ENCODE data around the gene EIF2AK3. TPM values are rescaled to one million over a fixed set of nuclear protein-coding genes. Genes with fewer than 3 reads are reported as not detected.

The EIF2AK3 gene
- polyA plus RNA-seq, 1 of the 3 experiments (the other 2 are of a cell fraction) = 2.2 TPM

DNA sequence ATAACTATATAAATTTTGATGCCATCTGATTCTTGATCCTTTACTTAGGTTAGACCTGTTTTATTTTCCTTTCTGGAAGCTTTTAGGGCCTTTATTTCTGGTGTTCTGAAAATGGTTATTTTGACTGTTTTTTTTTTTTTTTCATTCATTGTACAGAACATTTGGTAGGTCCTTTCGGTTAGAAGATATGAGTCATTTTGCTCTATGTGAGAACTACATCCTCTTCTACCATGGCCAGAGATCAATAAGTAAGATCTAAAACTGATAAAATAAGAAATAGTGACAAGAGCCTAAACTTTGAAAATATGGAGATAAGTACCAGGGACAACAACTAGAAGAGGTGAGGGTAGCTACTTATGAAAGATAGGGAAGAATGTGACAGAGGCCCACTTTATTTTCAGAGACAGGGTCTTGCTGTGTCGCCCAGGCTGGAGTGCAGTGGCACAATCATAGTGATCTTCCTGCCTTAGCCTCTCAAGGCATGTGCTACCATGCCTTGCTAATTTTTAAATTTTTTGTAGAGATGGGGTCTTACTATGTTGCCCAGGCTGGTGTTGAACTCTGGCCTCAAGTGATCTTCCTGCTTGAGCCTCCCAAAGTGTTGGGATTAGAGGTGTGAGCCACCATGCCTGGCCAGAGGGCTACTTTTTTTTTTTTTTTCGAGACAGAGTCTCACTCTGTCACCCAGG, 66.5 kb downstream of the EIF2AK3 start:
- no peaks in the 10 kb centered on the region for H4K20me1 ChIP-seq (ENCODE audit: insufficient read depth)

DNA sequence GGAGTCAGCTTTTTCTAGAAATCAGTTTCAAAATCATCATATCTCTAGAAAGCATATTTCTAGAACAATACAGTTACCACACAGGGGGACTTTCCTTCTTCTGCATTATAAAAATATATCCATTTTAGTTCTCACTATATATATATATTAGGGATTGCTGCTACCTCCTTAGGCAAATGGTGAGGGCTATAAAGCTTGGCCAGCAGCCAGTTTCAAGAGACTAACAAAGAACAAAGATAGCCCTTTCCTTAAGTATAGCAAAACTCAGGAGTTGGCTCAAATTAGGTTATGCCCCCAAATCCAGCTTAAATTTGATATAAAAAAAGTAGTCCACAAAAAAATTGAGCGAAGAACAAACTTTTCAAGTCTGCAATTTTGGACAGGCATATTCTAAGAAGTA, 70.0 kb downstream of the EIF2AK3 start:
- H3K9me2 ChIP-seq = no peaks in the 10 kb centered on the region
- H2AFZ ChIP-seq (ENCODE audit: low read depth) = no peak overlapping the region
- H3K79me2 ChIP-seq (ENCODE audit: insufficient read depth) = no peaks in the 10 kb centered on the region
- WGBS (ENCODE audit: low lambda C conversion rate) = 100% methylated on average over 1 of the region's 1 CpG
- TF ChIP-seq NRF1 (IDR thresholded peaks at IDR 0.05; ENCODE audit: low read depth, low read length) = no peak
- TF ChIP-seq RAD21 (IDR thresholded peaks at IDR 0.05; ENCODE audit: low read length) = no peak
- TF ChIP-seq, protein P1, sequence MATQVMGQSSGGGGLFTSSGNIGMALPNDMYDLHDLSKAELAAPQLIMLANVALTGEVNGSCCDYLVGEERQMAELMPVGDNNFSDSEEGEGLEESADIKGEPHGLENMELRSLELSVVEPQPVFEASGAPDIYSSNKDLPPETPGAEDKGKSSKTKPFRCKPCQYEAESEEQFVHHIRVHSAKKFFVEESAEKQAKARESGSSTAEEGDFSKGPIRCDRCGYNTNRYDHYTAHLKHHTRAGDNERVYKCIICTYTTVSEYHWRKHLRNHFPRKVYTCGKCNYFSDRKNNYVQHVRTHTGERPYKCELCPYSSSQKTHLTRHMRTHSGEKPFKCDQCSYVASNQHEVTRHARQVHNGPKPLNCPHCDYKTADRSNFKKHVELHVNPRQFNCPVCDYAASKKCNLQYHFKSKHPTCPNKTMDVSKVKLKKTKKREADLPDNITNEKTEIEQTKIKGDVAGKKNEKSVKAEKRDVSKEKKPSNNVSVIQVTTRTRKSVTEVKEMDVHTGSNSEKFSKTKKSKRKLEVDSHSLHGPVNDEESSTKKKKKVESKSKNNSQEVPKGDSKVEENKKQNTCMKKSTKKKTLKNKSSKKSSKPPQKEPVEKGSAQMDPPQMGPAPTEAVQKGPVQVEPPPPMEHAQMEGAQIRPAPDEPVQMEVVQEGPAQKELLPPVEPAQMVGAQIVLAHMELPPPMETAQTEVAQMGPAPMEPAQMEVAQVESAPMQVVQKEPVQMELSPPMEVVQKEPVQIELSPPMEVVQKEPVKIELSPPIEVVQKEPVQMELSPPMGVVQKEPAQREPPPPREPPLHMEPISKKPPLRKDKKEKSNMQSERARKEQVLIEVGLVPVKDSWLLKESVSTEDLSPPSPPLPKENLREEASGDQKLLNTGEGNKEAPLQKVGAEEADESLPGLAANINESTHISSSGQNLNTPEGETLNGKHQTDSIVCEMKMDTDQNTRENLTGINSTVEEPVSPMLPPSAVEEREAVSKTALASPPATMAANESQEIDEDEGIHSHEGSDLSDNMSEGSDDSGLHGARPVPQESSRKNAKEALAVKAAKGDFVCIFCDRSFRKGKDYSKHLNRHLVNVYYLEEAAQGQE (IDR thresholded peaks at IDR 0.05; ENCODE audit: low read depth, low read length) = no peak
- no peak for TF ChIP-seq TAF1 (IDR thresholded peaks at IDR 0.05; ENCODE audit: borderline replicate concordance, low read depth, low read length)
- no peak for TF ChIP-seq FOXM1 (IDR thresholded peaks at IDR 0.05; ENCODE audit: low read depth)
- TF ChIP-seq, protein P2, sequence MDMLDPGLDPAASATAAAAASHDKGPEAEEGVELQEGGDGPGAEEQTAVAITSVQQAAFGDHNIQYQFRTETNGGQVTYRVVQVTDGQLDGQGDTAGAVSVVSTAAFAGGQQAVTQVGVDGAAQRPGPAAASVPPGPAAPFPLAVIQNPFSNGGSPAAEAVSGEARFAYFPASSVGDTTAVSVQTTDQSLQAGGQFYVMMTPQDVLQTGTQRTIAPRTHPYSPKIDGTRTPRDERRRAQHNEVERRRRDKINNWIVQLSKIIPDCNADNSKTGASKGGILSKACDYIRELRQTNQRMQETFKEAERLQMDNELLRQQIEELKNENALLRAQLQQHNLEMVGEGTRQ (IDR thresholded peaks at IDR 0.05; ENCODE audit: borderline replicate concordance, low read depth, low read length) = no peak
- H3F3A ChIP-seq (replicated peaks; ENCODE audit: insufficient read depth) = no peaks in the 10 kb centered on the region
- no peaks in the 10 kb centered on the region for H4K20me1 ChIP-seq (ENCODE audit: insufficient read depth)
- no peak overlapping the region for H3K27ac ChIP-seq (ENCODE audit: low read depth in 2 of 2, low read length in 1 of 2)
- ChIA-PET POLR2A (no interaction called here), CTCF (interaction anchor here (0.7 kb wide), 1 partner anchor 25 kb away, joined by 3 read pairs; no protein-coding TSS in a partner anchor)
- H3K4me2 ChIP-seq = no peak overlapping the region
- H3K4me1 ChIP-seq (ENCODE audit: control insufficient read depth in 1 of 2, insufficient read depth in 2 of 2, low read depth in 1 of 2, low read length in 1 of 2) = no peaks in the 10 kb centered on the region
- no peak overlapping the region for H3K9ac ChIP-seq
- H3K36me3 ChIP-seq (replicated peaks in 1 of 2; ENCODE audit: control insufficient read depth in 1 of 2, insufficient read depth in 2 of 2, low read length in 1 of 2) = peaks cover 12 to 24% of the 10 kb centered on the region in 2 experiments
- no peak overlapping the region for H3K4me3 ChIP-seq (ENCODE audit: low read depth in 2 of 2, low read length in 1 of 2)
- no peaks in the 10 kb centered on the region for H3K27me3 ChIP-seq (ENCODE audit: insufficient read depth)
- H3K9me3 ChIP-seq = no peaks in the 10 kb centered on the region
- DNase-seq = no peak

More for the DNA sequence above, 66.5 kb downstream of the EIF2AK3 start:
- TF ChIP-seq GATA2 (CRISPR knock-in tag; IDR thresholded peaks at IDR 0.05) (no peak), FOXJ3 (CRISPR knock-in tag; IDR thresholded peaks at IDR 0.05) (no peak), SIN3A (IDR thresholded peaks at IDR 0.05; ENCODE audit: borderline replicate concordance, low read depth, low read length) (no peak), FOXM1 (IDR thresholded peaks at IDR 0.05; ENCODE audit: low read depth) (no peak), RAD21 (IDR thresholded peaks at IDR 0.05; ENCODE audit: low read length) (no peak)
- TF ChIP-seq, protein P3, sequence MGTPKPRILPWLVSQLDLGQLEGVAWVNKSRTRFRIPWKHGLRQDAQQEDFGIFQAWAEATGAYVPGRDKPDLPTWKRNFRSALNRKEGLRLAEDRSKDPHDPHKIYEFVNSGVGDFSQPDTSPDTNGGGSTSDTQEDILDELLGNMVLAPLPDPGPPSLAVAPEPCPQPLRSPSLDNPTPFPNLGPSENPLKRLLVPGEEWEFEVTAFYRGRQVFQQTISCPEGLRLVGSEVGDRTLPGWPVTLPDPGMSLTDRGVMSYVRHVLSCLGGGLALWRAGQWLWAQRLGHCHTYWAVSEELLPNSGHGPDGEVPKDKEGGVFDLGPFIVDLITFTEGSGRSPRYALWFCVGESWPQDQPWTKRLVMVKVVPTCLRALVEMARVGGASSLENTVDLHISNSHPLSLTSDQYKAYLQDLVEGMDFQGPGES (IDR thresholded peaks at IDR 0.05; ENCODE audit: low read depth, low read length) = no peak
- TF ChIP-seq, protein P4, sequence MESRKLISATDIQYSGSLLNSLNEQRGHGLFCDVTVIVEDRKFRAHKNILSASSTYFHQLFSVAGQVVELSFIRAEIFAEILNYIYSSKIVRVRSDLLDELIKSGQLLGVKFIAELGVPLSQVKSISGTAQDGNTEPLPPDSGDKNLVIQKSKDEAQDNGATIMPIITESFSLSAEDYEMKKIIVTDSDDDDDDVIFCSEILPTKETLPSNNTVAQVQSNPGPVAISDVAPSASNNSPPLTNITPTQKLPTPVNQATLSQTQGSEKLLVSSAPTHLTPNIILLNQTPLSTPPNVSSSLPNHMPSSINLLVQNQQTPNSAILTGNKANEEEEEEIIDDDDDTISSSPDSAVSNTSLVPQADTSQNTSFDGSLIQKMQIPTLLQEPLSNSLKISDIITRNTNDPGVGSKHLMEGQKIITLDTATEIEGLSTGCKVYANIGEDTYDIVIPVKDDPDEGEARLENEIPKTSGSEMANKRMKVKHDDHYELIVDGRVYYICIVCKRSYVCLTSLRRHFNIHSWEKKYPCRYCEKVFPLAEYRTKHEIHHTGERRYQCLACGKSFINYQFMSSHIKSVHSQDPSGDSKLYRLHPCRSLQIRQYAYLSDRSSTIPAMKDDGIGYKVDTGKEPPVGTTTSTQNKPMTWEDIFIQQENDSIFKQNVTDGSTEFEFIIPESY (IDR thresholded peaks at IDR 0.05; ENCODE audit: borderline replicate concordance, low read depth) = no peak
- CTCF ChIA-PET = interaction anchor here (1.2 to 1.3 kb wide), 2 partner anchors 23 to 111 kb away, joined by 3 to 4 read pairs; no protein-coding TSS in a partner anchor
- Histone ChIP-seq H3K36me3 (replicated peaks in 1 of 2; ENCODE audit: control insufficient read depth in 1 of 2, insufficient read depth in 2 of 2, low read length in 1 of 2) (peaks cover 11 to 28% of the 10 kb centered on the region in 2 experiments), H3K4me3 (ENCODE audit: low read depth in 2 of 2, low read length in 1 of 2) (no peak overlapping the region), H3F3A (replicated peaks; ENCODE audit: insufficient read depth) (no peaks in the 10 kb centered on the region), H3K9me2 (no peaks in the 10 kb centered on the region), H3K27ac (ENCODE audit: low read depth in 2 of 2, low read length in 1 of 2) (no peak overlapping the region), H3K4me2 (no peak overlapping the region), H3K27me3 (ENCODE audit: insufficient read depth) (no peaks in the 10 kb centered on the region), H2AFZ (ENCODE audit: low read depth) (no peak overlapping the region), H3K4me1 (ENCODE audit: control insufficient read depth in 1 of 2, insufficient read depth in 2 of 2, low read depth in 1 of 2, low read length in 1 of 2) (no peaks in the 10 kb centered on the region; a peak in 1 of 4 replicates), H3K9ac (no peak overlapping the region), H3K79me2 (ENCODE audit: insufficient read depth) (no peaks in the 10 kb centered on the region), H3K9me3 (no peaks in the 10 kb centered on the region)
- POLR2A ChIA-PET = no interaction called here
- no peak for DNase-seq
- 97% methylated on average over 3 of the region's 3 CpGs for WGBS (ENCODE audit: low lambda C conversion rate)
